Parathyroid adenoma (tissue), 2 donors: ENCODE results near the gene ITGB7.
"Not testable (repeated sequence)": the region's sequence is repeated elsewhere in the genome, so short reads cannot be mapped to it uniquely, and the experiment has no call there.

Experiments
- H2AFZ ChIP-seq: fragments of 300-600 bp; sonication (generic); one replicate; pipeline ENCODE4 v1.7.0; 2017; ENCODE audit warnings: antibody characterized with exemption, mild to moderate bottlenecking
- H3K27ac ChIP-seq: fragments of 300-600 bp; sonication (generic); one replicate; pipeline ENCODE4 v1.7.0; 2017
- H3K27me3 ChIP-seq: fragments of 300-600 bp; sonication (generic); one replicate; pipeline ENCODE4 v1.7.0; 2017; ENCODE audit warnings: low read length; ENCODE audit not compliant: control insufficient read depth, insufficient read depth
- H3K36me3 ChIP-seq: fragments of 300-600 bp; sonication (generic); one replicate; pipeline ENCODE4 v1.7.0; 2017; ENCODE audit warnings: low read length; ENCODE audit not compliant: control insufficient read depth, insufficient read depth
- H3K4me1 ChIP-seq: fragments of 300-600 bp; sonication (generic); one replicate; pipeline ENCODE4 v1.7.0; 2017; ENCODE audit warnings: control low read depth
- H3K4me2 ChIP-seq: fragments of 300-600 bp; sonication (generic); one replicate; pipeline ENCODE4 v1.7.0; 2017; ENCODE audit warnings: low read length
- H3K4me3 ChIP-seq: fragments of 300-600 bp; sonication (generic); one replicate; pipeline ENCODE4 v1.7.0; 2017; ENCODE audit warnings: low read depth, low read length
- H3K79me2 ChIP-seq: fragments of 300-600 bp; sonication (generic); one replicate; pipeline ENCODE4 v1.7.0; 2017; ENCODE audit warnings: control low read depth
- H3K9ac ChIP-seq: fragments of 300-600 bp; sonication (generic); one replicate; pipeline ENCODE4 v1.7.0; 2017; ENCODE audit warnings: mild to moderate bottlenecking
- H3K9me3 ChIP-seq: fragments of 300-600 bp; sonication (generic); one replicate; pipeline ENCODE4 v1.7.0; 2017; ENCODE audit warnings: low read length; ENCODE audit not compliant: control insufficient read depth
- CTCF ChIP-seq: fragments of 300-600 bp; sonication (generic); IDR thresholded peaks from one replicate; pipeline ENCODE4 v1.7.0; 2017; ENCODE audit warnings: antibody characterized with exemption, mild to moderate bottlenecking
- donor health status: primary hyperparathyroidism.

Gene ITGB7

GRCh38 chr12:53180931-53181645 lies 26.0 kb downstream of the ITGB7 start:
- peak overlapping the region; percentile 92 for H3K27ac ChIP-seq
- no peaks in the 10 kb centered on the region for H3K36me3 ChIP-seq
- no peaks in the 10 kb centered on the region for H3K9me3 ChIP-seq
- H3K79me2 ChIP-seq: peaks cover 10% of the 10 kb centered on the region
- H3K4me2 ChIP-seq: peak overlapping the region; percentile 79
- peak overlapping the region; percentile 90 for H2AFZ ChIP-seq
- H3K4me3 ChIP-seq: peak overlapping the region; percentile 72
- no peak for TF ChIP-seq CTCF
- H3K9ac ChIP-seq: no peak overlapping the region
- H3K4me1 ChIP-seq: peaks cover 42% of the 10 kb centered on the region
- no peaks in the 10 kb centered on the region for H3K27me3 ChIP-seq

GRCh38 chr12:53180220-53180930 lies 26.7 kb downstream of the ITGB7 start, which contains the start of the genes CSAD and ZNF740:
CSAD (minus strand) TSS chr12:53180925; CDS start chr12:53173470, 7,455 bp downstream.
ZNF740 (plus strand) TSS chr12:53180722; CDS start chr12:53181984, 1,262 bp downstream.
- H3K4me1 ChIP-seq: peaks cover 37% of the 10 kb centered on the region
- peaks cover 10% of the 10 kb centered on the region for H3K79me2 ChIP-seq
- H3K36me3 ChIP-seq: no peaks in the 10 kb centered on the region

GRCh38 chr12:53179687-53180219 lies 27.3 kb downstream of the ITGB7 start:
- no peak for TF ChIP-seq CTCF
- peak overlapping the region; percentile 79 for H3K4me2 ChIP-seq
- H2AFZ ChIP-seq: peak overlapping the region; percentile 90
- H3K79me2 ChIP-seq: peaks cover 10% of the 10 kb centered on the region
- H3K9ac ChIP-seq: peak overlapping the region; percentile 1
- H3K4me1 ChIP-seq: peaks cover 37% of the 10 kb centered on the region
- H3K27ac ChIP-seq: peak overlapping the region; percentile 92
- H3K4me3 ChIP-seq: peak overlapping the region; percentile 72
- no peaks in the 10 kb centered on the region for H3K27me3 ChIP-seq
- H3K36me3 ChIP-seq: no peaks in the 10 kb centered on the region
- H3K9me3 ChIP-seq: no peaks in the 10 kb centered on the region

More at GRCh38 chr12:53180220-53180930, 26.7 kb downstream of the ITGB7 start, which contains the start of the genes CSAD and ZNF740:
- H3K4me3 ChIP-seq: peak within 1 kb of the TSS; percentile 72
- peak within 1 kb of the TSS; percentile 90 for H2AFZ ChIP-seq
- H3K9me3 ChIP-seq: no peaks in the 10 kb centered on the region
- H3K27me3 ChIP-seq: no peaks in the 10 kb centered on the region
- H3K4me2 ChIP-seq: peak within 1 kb of the TSS; percentile 79
- H3K9ac ChIP-seq: peak within 1 kb of the TSS; percentile 48
- no peak for TF ChIP-seq CTCF
- H3K27ac ChIP-seq: peak within 1 kb of the TSS; percentile 92

- H3K4me1 ChIP-seq: peaks cover 31% of the 10 kb centered on the region
- H3K27ac ChIP-seq, H3K4me3 ChIP-seq: not testable (repeated sequence)
Observed at GRCh38 chr12:53178803-53179202, 28.2 kb downstream of the ITGB7 start.

GRCh38 chr12:53177447-53177846 lies 29.6 kb downstream of the ITGB7 start:
- H3K4me2 ChIP-seq, H3K27me3 ChIP-seq, H3K9me3 ChIP-seq, H3K36me3 ChIP-seq, H2AFZ ChIP-seq, H3K27ac ChIP-seq, H3K9ac ChIP-seq, H3K4me3 ChIP-seq: not testable (repeated sequence)
- peaks cover 21% of the 10 kb centered on the region for H3K4me1 ChIP-seq
- peaks cover 10% of the 10 kb centered on the region for H3K79me2 ChIP-seq

More at GRCh38 chr12:53178803-53179202, 28.2 kb downstream of the ITGB7 start:
- not testable (repeated sequence) for H3K4me2 ChIP-seq, H2AFZ ChIP-seq, H3K9me3 ChIP-seq, H3K36me3 ChIP-seq, H3K9ac ChIP-seq, H3K27me3 ChIP-seq
- peaks cover 10% of the 10 kb centered on the region for H3K79me2 ChIP-seq
